HG03457 (cell line): Measurements from ENCODE around the gene KRT25.

Experiments used
- ATAC-seq: cut with Tn5 transposase; IDR thresholded peaks from one replicate; pipeline ENCODE4 v1.9.1; 2021; ENCODE audit warnings: moderate number of reproducible peaks; ENCODE audit not compliant: unreplicated experiment

Gene KRT25

GRCh38 chr17:40699371-40699770 lies 55.8 kb downstream of the KRT25 start:
- ATAC-seq, result no peak
